ENCODE results near the gene ADAMTSL4.
"Not testable (repeated sequence)": the region's sequence is repeated elsewhere in the genome, so short reads cannot be mapped to it uniquely, and the experiment has no call there.

GRCh38 chr1:150581437-150581836 is 32.2 kb downstream of the ADAMTSL4 start:
- TF ChIP-seq, protein P1, sequence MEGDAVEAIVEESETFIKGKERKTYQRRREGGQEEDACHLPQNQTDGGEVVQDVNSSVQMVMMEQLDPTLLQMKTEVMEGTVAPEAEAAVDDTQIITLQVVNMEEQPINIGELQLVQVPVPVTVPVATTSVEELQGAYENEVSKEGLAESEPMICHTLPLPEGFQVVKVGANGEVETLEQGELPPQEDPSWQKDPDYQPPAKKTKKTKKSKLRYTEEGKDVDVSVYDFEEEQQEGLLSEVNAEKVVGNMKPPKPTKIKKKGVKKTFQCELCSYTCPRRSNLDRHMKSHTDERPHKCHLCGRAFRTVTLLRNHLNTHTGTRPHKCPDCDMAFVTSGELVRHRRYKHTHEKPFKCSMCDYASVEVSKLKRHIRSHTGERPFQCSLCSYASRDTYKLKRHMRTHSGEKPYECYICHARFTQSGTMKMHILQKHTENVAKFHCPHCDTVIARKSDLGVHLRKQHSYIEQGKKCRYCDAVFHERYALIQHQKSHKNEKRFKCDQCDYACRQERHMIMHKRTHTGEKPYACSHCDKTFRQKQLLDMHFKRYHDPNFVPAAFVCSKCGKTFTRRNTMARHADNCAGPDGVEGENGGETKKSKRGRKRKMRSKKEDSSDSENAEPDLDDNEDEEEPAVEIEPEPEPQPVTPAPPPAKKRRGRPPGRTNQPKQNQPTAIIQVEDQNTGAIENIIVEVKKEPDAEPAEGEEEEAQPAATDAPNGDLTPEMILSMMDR (IDR thresholded peaks at IDR 0.05), result not testable (repeated sequence)
- not testable (repeated sequence) for TF ChIP-seq POLR2A (IDR thresholded peaks at IDR 0.05)

Data from lower leg skin (tissue), 3 donors.